Fibroblast of villous mesenchyme (primary cell): Measurements from ENCODE around the gene SHISAL1. TPM values are rescaled to one million over a fixed set of nuclear protein-coding genes. Genes with fewer than 3 reads are reported as not detected.

Source experiments
- DNase-seq: peaks from one replicate; pipeline ENCODE4 v3.0.0-alpha.2; 2010; ENCODE audit warnings: low read depth
- H3K4me3 ChIP-seq: 2 replicates; pipeline ENCODE4 v1.5.1; 2011; ENCODE audit warnings: low read depth, mild to moderate bottlenecking, low read length
- total RNA-seq: library from RNA; depleted of rRNA; stranded (reverse); fragments of >200 nt; gene quantifications from 2 replicates; pipeline ENCODE4 v1.2.3, GENCODE V29; 2012
- TF ChIP-seq, protein P1 (sequence below): IDR thresholded peaks from 2 replicates; pipeline ENCODE4 v1.5.1; 2012; ENCODE audit warnings: low read depth, mild to moderate bottlenecking, low read length; ENCODE audit not compliant: insufficient read depth

Gene SHISAL1
- total RNA-seq, 1 donor, result 3.0 TPM

- H3K4me3 ChIP-seq, result no peak overlapping the region
- DNase-seq, result no peak
- TF ChIP-seq, protein P1, sequence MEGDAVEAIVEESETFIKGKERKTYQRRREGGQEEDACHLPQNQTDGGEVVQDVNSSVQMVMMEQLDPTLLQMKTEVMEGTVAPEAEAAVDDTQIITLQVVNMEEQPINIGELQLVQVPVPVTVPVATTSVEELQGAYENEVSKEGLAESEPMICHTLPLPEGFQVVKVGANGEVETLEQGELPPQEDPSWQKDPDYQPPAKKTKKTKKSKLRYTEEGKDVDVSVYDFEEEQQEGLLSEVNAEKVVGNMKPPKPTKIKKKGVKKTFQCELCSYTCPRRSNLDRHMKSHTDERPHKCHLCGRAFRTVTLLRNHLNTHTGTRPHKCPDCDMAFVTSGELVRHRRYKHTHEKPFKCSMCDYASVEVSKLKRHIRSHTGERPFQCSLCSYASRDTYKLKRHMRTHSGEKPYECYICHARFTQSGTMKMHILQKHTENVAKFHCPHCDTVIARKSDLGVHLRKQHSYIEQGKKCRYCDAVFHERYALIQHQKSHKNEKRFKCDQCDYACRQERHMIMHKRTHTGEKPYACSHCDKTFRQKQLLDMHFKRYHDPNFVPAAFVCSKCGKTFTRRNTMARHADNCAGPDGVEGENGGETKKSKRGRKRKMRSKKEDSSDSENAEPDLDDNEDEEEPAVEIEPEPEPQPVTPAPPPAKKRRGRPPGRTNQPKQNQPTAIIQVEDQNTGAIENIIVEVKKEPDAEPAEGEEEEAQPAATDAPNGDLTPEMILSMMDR, result no peak
Measured at GRCh38 chr22:44261164-44261860, 51.4 kb downstream of the SHISAL1 start.

DNA sequence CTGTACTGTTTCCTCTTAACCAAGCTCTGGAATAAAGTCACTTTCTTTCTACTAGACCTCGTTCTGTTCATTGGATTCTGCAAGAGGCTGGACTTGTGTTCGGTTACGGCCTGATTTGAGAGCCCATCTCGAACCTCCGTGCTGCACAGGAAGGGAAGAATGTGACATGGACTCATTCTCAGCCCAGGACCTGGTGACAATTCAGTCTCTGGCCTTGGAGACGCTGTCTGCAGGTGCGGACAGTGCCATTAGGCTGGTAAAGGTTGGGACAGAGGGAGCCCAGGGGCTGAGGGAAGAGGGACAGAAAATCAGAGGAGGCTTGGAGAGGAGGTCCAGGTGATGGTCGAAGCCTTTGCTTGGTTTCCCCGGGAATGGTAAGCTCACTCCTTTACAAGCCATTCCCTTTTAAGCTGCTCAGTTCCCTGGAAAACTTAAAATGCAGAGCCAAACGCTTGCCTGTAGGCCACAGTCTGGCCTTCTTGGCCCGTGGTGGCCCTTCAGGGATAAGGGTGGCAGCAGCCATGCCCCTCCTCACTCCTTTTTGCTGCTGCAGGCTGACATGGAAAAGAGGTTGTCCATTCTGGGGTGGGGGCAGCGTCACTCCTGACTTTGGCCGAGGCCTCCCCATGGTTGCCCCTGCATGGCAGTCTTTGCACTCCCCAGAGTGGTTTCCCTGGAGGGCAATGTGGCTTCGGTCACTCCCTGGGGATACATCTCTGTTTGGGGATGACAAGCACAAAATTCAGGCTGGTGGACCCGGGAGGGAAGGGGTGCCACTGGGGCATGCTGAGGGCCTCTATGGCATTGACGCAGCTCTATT, 52.3 kb downstream of the SHISAL1 start:
- no peak for DNase-seq
- H3K4me3 ChIP-seq, result no peak overlapping the region
- TF ChIP-seq, protein P1, result no peak

DNA sequence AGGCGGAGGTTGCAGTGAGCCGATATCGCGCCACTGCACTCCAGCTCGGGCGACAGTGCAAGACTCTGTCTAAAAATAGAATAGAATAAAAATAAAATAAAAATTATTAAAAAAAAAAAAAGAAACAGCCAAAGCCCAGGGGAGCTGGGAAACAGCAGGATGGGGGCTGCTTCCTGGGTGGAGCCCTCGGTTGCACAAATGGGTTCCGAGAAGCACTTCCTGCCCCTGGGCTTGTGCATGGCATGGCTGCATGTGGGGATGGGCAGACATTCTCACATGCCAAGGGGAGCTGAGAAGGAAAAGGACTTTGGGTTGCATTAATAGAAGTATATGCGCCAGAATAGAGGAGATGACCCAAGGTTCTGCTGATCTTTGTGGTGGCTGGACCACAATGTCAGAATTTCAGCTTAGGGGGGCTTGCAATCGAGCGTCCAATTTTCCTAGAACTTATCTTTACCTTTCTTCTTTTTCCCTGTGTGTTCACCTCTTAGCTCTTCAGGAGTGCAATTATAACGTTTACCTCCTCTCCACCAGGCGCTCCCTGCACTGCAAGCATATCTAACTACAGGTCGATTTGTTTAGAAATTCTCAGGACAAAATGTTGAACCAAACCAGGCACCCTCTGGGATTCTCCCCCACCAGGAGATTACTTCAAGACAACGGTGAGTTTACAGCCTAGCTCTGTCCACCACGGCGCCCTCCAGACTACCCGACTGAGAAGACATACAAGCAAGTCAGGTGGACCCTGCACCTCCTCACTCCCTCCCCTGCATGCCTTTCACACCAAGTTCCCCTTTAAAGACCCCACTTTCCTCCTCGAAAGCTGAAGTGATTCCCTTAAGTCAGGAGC, 53.2 kb downstream of the SHISAL1 start:
- TF ChIP-seq, protein P1, result no peak
- no peak for DNase-seq
- H3K4me3 ChIP-seq, result no peak overlapping the region

- no peak overlapping the region for H3K4me3 ChIP-seq
- DNase-seq, result no peak
- TF ChIP-seq, protein P1, result no peak
Measured at GRCh38 chr22:44256556-44257485, 55.9 kb downstream of the SHISAL1 start.

- DNase-seq, result no peak
Measured at GRCh38 chr22:44256085-44256484, 56.7 kb downstream of the SHISAL1 start.

More at GRCh38 chr22:44256085-44256484, 56.7 kb downstream of the SHISAL1 start:
- TF ChIP-seq, protein P1, result no peak
- no peak overlapping the region for H3K4me3 ChIP-seq
